GM18867 (cell line): Measurements from ENCODE around the gene SCGB3A1.

ENCODE experiments used
- ATAC-seq: cut with Tn5 transposase; IDR thresholded peaks from one replicate; pipeline ENCODE4 v1.9.1; 2021; ENCODE audit warnings: mild to moderate bottlenecking, moderate library complexity; ENCODE audit not compliant: unreplicated experiment

SCGB3A1 gene

GRCh38 chr5:180625791-180626660 lies 34.7 kb upstream of the SCGB3A1 start:
- no peak for ATAC-seq

GRCh38 chr5:180625125-180625790 lies 34.0 kb upstream of the SCGB3A1 start:
- no peak for ATAC-seq

GRCh38 chr5:180624587-180624986 lies 33.3 kb upstream of the SCGB3A1 start:
- no peak for ATAC-seq

GRCh38 chr5:180623844-180624243 lies 32.5 kb upstream of the SCGB3A1 start:
- no peak for ATAC-seq

GRCh38 chr5:180623411-180623834 lies 32.1 kb upstream of the SCGB3A1 start:
- no peak for ATAC-seq

- no peak for ATAC-seq
Measured at GRCh38 chr5:180622910-180623309, 31.6 kb upstream of the SCGB3A1 start.

GRCh38 chr5:180621311-180621710 lies 30.0 kb upstream of the SCGB3A1 start:
- no peak for ATAC-seq

GRCh38 chr5:180620014-180620413 lies 28.7 kb upstream of the SCGB3A1 start:
- no peak for ATAC-seq

GRCh38 chr5:180619563-180619915 lies 28.2 kb upstream of the SCGB3A1 start:
- no peak for ATAC-seq

GRCh38 chr5:180618829-180619562 lies 27.7 kb upstream of the SCGB3A1 start:
- no peak for ATAC-seq

- no peak for ATAC-seq
Measured at GRCh38 chr5:180618487-180618828, 27.2 kb upstream of the SCGB3A1 start.

- no peak for ATAC-seq
Measured at GRCh38 chr5:180613814-180614188, 22.5 kb upstream of the SCGB3A1 start.

GRCh38 chr5:180613188-180613813 lies 22.0 kb upstream of the SCGB3A1 start:
- ATAC-seq: no peak

- ATAC-seq: no peak
Measured at GRCh38 chr5:180612683-180613082, 21.4 kb upstream of the SCGB3A1 start.

GRCh38 chr5:180611140-180611850 lies 20.0 kb upstream of the SCGB3A1 start:
- ATAC-seq: no peak

- no peak for ATAC-seq
Measured at GRCh38 chr5:180609817-180610550, 18.7 kb upstream of the SCGB3A1 start.

- no peak for ATAC-seq
Measured at GRCh38 chr5:180609386-180609785, 18.1 kb upstream of the SCGB3A1 start.

GRCh38 chr5:180608572-180609310 lies 17.4 kb upstream of the SCGB3A1 start:
- ATAC-seq: no peak

GRCh38 chr5:180607861-180608571 lies 16.7 kb upstream of the SCGB3A1 start:
- ATAC-seq: no peak
